Posterior vena cava (tissue), 2 donors: ENCODE results near the gene ZFPM1. TPM values are rescaled to one million over a fixed set of nuclear protein-coding genes. Genes with fewer than 3 reads are reported as not detected.
"Not testable (repeated sequence)": the region's sequence is repeated elsewhere in the genome, so short reads cannot be mapped to it uniquely, and the experiment has no call there.

Experiments
- DNase-seq: peaks from one replicate; pipeline ENCODE4 v3.0.0-alpha.2; 2020; ENCODE audit warnings: low spot score
- intact Hi-C, 2 donors: fragments of 100-400 bp; cut with DNase I; formaldehyde crosslinking; loops; one replicate each; pipeline versions ENCODE4 v1.14.1 to v1.14.2; 2022 to 2023
- long read RNA-seq, 2 donors: library from polyadenylated mRNA; unstranded; transcript quantifications; one replicate each; pipeline ENCODE4 v2.0.0, GENCODE V29; 2020 to 2021
- total RNA-seq, 2 donors: library from RNA; stranded (reverse); fragmentation: NEBNext Ultra II Directional; extraction: Animal tissue kit (Norgen Biotek cat#: 25700); gene quantifications; one replicate each; pipeline ENCODE4 v1.2.1, GENCODE V29; 2021
- donor health status: DM: yes; HTN: yes; CAD: no.
- donor health status: DM: yes; HTN: yes; CAD: no.

The ZFPM1 gene
- total RNA-seq = 1 to 10 TPM; 4.0 to 4.3 TPM
- long read RNA-seq, donor 1, partial matches to known transcripts = 0 of 1 reads
- long read RNA-seq, donor 1, other reads (novel, unspliced or antisense) = 1 of 1 reads
- long read RNA-seq, donor 2, partial matches to known transcripts = 1 of 3 reads
- long read RNA-seq, donor 2, other reads (novel, unspliced or antisense) = 2 of 3 reads

GRCh38 chr16:88453217-88453531, at the start of gene ZFPM1:
TSS of gene ZFPM1 (plus strand) at chr16:88453280. CDS start at chr16:88453639, 359 bp downstream.
- DNase-seq = no peak
- intact Hi-C loops = no loop called here

- intact Hi-C loops = no loop called here
- DNase-seq = no peak
Measured at GRCh38 chr16:88403794-88404581, 49.1 kb upstream of the ZFPM1 start.

- intact Hi-C loops = no loop called here
- DNase-seq = no peak
Measured at GRCh38 chr16:88404769-88405168, 48.3 kb upstream of the ZFPM1 start.

- no peak for DNase-seq
- intact Hi-C loops = no loop called here
Measured at GRCh38 chr16:88405216-88406060, 47.6 kb upstream of the ZFPM1 start.

GRCh38 chr16:88406096-88407041, 46.7 kb upstream of the ZFPM1 start:
- intact Hi-C loops = no loop called here
- no peak for DNase-seq

- no peak for DNase-seq
- intact Hi-C loops = no loop called here
Measured at GRCh38 chr16:88407042-88407420, 46.0 kb upstream of the ZFPM1 start.

- DNase-seq = no peak
- intact Hi-C loops = no loop called here
Measured at GRCh38 chr16:88407807-88408206, 45.3 kb upstream of the ZFPM1 start.

- no peak for DNase-seq
- intact Hi-C loops = no loop called here
Measured at GRCh38 chr16:88408561-88409142, 44.4 kb upstream of the ZFPM1 start.

- DNase-seq = no peak
- intact Hi-C loops = loop anchor here in 1 of 2 donors (5.0 kb wide), 1 partner anchor 1892 kb away; no protein-coding TSS in a partner anchor
Measured at GRCh38 chr16:88409296-88410065, 43.6 kb upstream of the ZFPM1 start.

- not testable (repeated sequence) for DNase-seq
- intact Hi-C loops = loop anchor here in 1 of 2 donors (5.0 kb wide), 1 partner anchor 1893 kb away; no protein-coding TSS in a partner anchor
Measured at GRCh38 chr16:88410297-88410968, 42.6 kb upstream of the ZFPM1 start.

GRCh38 chr16:88411951-88412576, 41.0 kb upstream of the ZFPM1 start:
- intact Hi-C loops = loop anchor here in 1 of 2 donors (5.0 kb wide), 1 partner anchor 1895 kb away; no protein-coding TSS in a partner anchor

GRCh38 chr16:88412766-88413165, 40.3 kb upstream of the ZFPM1 start:
- intact Hi-C loops = loop anchor here in 1 of 2 donors (5.0 kb wide), 1 partner anchor 1895 kb away; no protein-coding TSS in a partner anchor

More at GRCh38 chr16:88411951-88412576, 41.0 kb upstream of the ZFPM1 start:
- DNase-seq = no peak

GRCh38 chr16:88413231-88413630, 39.8 kb upstream of the ZFPM1 start:
- intact Hi-C loops = loop anchor here in 1 of 2 donors (5.0 kb wide), 1 partner anchor 1896 kb away; no protein-coding TSS in a partner anchor
- DNase-seq = no peak

More at GRCh38 chr16:88412766-88413165, 40.3 kb upstream of the ZFPM1 start:
- DNase-seq = no peak

- DNase-seq = no peak
- intact Hi-C loops = loop anchor here in 1 of 2 donors (5.0 kb wide), 1 partner anchor 1896 kb away; no protein-coding TSS in a partner anchor
Measured at GRCh38 chr16:88413631-88414030, 39.4 kb upstream of the ZFPM1 start.

GRCh38 chr16:88414521-88415380, 38.3 kb upstream of the ZFPM1 start:
- DNase-seq = no peak
- intact Hi-C loops = loop anchor here in 1 of 2 donors (5.0 kb wide), 1 partner anchor 1897 kb away; no protein-coding TSS in a partner anchor

- intact Hi-C loops = no loop called here
- no peak for DNase-seq
Measured at GRCh38 chr16:88415381-88415705, 37.7 kb upstream of the ZFPM1 start.
